GM19240 (cell line): ENCODE measurements around the gene LDB3.

Experiments
- DNase-seq: peaks from one replicate; pipeline ENCODE4 v3.0.0; 2011; ENCODE audit warnings: low spot score; ENCODE audit not compliant: insufficient read length

Gene LDB3

GRCh38 chr10:86685893-86686632 is 17.8 kb downstream of the LDB3 start:
- no peak for DNase-seq

GRCh38 chr10:86686972-86687371 is 18.7 kb downstream of the LDB3 start:
- DNase-seq = no peak

- no peak for DNase-seq
Observed at GRCh38 chr10:86687750-86688149, 19.4 kb downstream of the LDB3 start.

GRCh38 chr10:86688398-86688921 is 20.1 kb downstream of the LDB3 start:
- DNase-seq = peak; percentile 88

GRCh38 chr10:86689146-86689545 is 20.8 kb downstream of the LDB3 start:
- DNase-seq = no peak

- DNase-seq = no peak
Observed at GRCh38 chr10:86690231-86690630, 21.9 kb downstream of the LDB3 start.

- no peak for DNase-seq
Observed at GRCh38 chr10:86690657-86691084, 22.4 kb downstream of the LDB3 start.

GRCh38 chr10:86691333-86692022 is 23.2 kb downstream of the LDB3 start:
- DNase-seq = no peak

- no peak for DNase-seq
Observed at GRCh38 chr10:86692023-86692514, 23.8 kb downstream of the LDB3 start.

- DNase-seq = no peak
Observed at GRCh38 chr10:86692664-86693063, 24.4 kb downstream of the LDB3 start.

- DNase-seq = no peak
Observed at GRCh38 chr10:86693275-86693674, 25.0 kb downstream of the LDB3 start.

- peak; percentile 40 for DNase-seq
Observed at GRCh38 chr10:86693721-86694369, 25.5 kb downstream of the LDB3 start.

- no peak for DNase-seq
Observed at GRCh38 chr10:86698207-86698940, 30.1 kb downstream of the LDB3 start.

- no peak for DNase-seq
Observed at GRCh38 chr10:86699125-86699524, 30.8 kb downstream of the LDB3 start.

GRCh38 chr10:86699541-86699940 is 31.2 kb downstream of the LDB3 start:
- no peak for DNase-seq

GRCh38 chr10:86699991-86700840 is 31.9 kb downstream of the LDB3 start:
- no peak for DNase-seq

GRCh38 chr10:86700851-86701617 is 32.7 kb downstream of the LDB3 start:
- no peak for DNase-seq

GRCh38 chr10:86703176-86703575 is 34.9 kb downstream of the LDB3 start:
- DNase-seq = no peak

- no peak for DNase-seq
Observed at GRCh38 chr10:86705139-86705538, 36.8 kb downstream of the LDB3 start.

GRCh38 chr10:86705905-86706304 is 37.6 kb downstream of the LDB3 start:
- no peak for DNase-seq
